Measurements from ENCODE around the gene CNNM3.

Gene CNNM3

GRCh38 chr2:96866986-96867755 is 51.1 kb downstream of the CNNM3 start:
- ChIA-PET POLR2A (interaction anchor here (2.1 kb wide), 1 partner anchor 9 kb away, joined by 22 read pairs; the partner anchor contains the start of gene ANKRD39), CTCF (interaction anchor here (0.6 to 4.3 kb wide), 3 partner anchors 9 to 1083 kb away, joined by 3 to 50 read pairs (median 8); partner anchors contain the start of gene ANKRD39)
- TF ChIP-seq CTCF (IDR thresholded peaks at IDR 0.05; ENCODE audit: insufficient read depth, low read length, missing control alignments), result no peak
- H3K4me3 ChIP-seq (ENCODE audit: low read depth, low read length), result peak overlapping the region; percentile 87
- DNase-seq (ENCODE audit: low read depth, low spot score), result no peak

- CTCF ChIA-PET, result interaction anchor here (0.7 to 4.3 kb wide), 22 partner anchors 10 to 244 kb away, joined by 3 to 50 read pairs (median 4); partner anchors contain the start of genes ANKRD36, ANKRD39, CNNM3 and CNNM4
- POLR2A ChIA-PET, result interaction anchor here (0.8 to 2.1 kb wide), 4 partner anchors 8 to 106 kb away, joined by 3 to 22 read pairs (median 4); partner anchors contain the start of genes ANKRD39 and CNNM3
- no peak for TF ChIP-seq CTCF (IDR thresholded peaks at IDR 0.05; ENCODE audit: insufficient read depth, low read length, missing control alignments)
- DNase-seq (ENCODE audit: low read depth, low spot score), result no peak
- H3K4me3 ChIP-seq (ENCODE audit: low read depth, low read length), result peak overlapping the region; percentile 87
Measured at GRCh38 chr2:96867756-96868554, 51.9 kb downstream of the CNNM3 start.

- ChIA-PET CTCF (interaction anchor here (0.7 to 4.3 kb wide), 22 partner anchors 9 to 244 kb away, joined by 3 to 50 read pairs (median 4); partner anchors contain the start of genes ANKRD36, ANKRD39, CNNM3 and CNNM4), POLR2A (interaction anchor here (0.8 to 2.1 kb wide), 4 partner anchors 8 to 107 kb away, joined by 3 to 22 read pairs (median 4); partner anchors contain the start of genes ANKRD39 and CNNM3)
- peak; percentile 51 for DNase-seq (ENCODE audit: low read depth, low spot score)
- peak; percentile 58 for TF ChIP-seq CTCF (IDR thresholded peaks at IDR 0.05; ENCODE audit: insufficient read depth, low read length, missing control alignments)
- H3K4me3 ChIP-seq (ENCODE audit: low read depth, low read length), result peak overlapping the region; percentile 87
Measured at GRCh38 chr2:96868555-96869280, 52.6 kb downstream of the CNNM3 start.

GRCh38 chr2:96869281-96869821 is 53.3 kb downstream of the CNNM3 start:
- TF ChIP-seq CTCF (IDR thresholded peaks at IDR 0.05; ENCODE audit: insufficient read depth, low read length, missing control alignments), result no peak
- ChIA-PET CTCF (interaction anchor here (1.0 to 4.3 kb wide), 12 partner anchors 9 to 92 kb away, joined by 3 to 50 read pairs (median 4); partner anchors contain the start of genes ANKRD39 and CNNM3), POLR2A (interaction anchor here (0.9 to 2.1 kb wide), 3 partner anchors 11 to 107 kb away, joined by 3 to 22 read pairs (median 5); partner anchors contain the start of genes ANKRD39 and CNNM3)
- H3K4me3 ChIP-seq (ENCODE audit: low read depth, low read length), result peak overlapping the region; percentile 87
- DNase-seq (ENCODE audit: low read depth, low spot score), result no peak

- POLR2A ChIA-PET, result interaction anchor here (1.0 kb wide), 1 partner anchor 11 kb away, joined by 3 read pairs; no protein-coding TSS in a partner anchor
- TF ChIP-seq CTCF (IDR thresholded peaks at IDR 0.05; ENCODE audit: insufficient read depth, low read length, missing control alignments), result no peak
- CTCF ChIA-PET, result interaction anchor here (0.8 to 4.3 kb wide), 6 partner anchors 11 to 81 kb away, joined by 3 to 50 read pairs (median 6); partner anchors contain the start of gene ANKRD39
- DNase-seq (ENCODE audit: low read depth, low spot score), result no peak
- H3K4me3 ChIP-seq (ENCODE audit: low read depth, low read length), result peak within 1 kb of the TSS; percentile 87
Measured at GRCh38 chr2:96869822-96870625, 54.0 kb downstream of the CNNM3 start, which contains the start of gene SEMA4C. SEMA4C (minus strand) TSS chr2:96870080; CDS start chr2:96867886, 2,194 bp downstream.

All from AG04449 (cell line).